Stimulated activated CD4-positive, alpha-beta T cell treated with anti-CD3 and anti-CD28 coated beads, Interleukin-4, amount 100 ng/mL, for 1 hour (primary cell): Measurements from ENCODE around the gene ANKS1B.
"Not testable (repeated sequence)": the region's sequence is repeated elsewhere in the genome, so short reads cannot be mapped to it uniquely, and the experiment has no call there.

Source experiments
- DNase-seq: peaks from one replicate; pipeline ENCODE4 v3.0.0-alpha.2; 2020

The ANKS1B gene

GRCh38 chr12:99746538-99746937 lies 238.2 kb downstream of the ANKS1B start:
- no peak for DNase-seq

GRCh38 chr12:99745895-99746294 lies 238.8 kb downstream of the ANKS1B start:
- no peak for DNase-seq

- DNase-seq, result no peak
Observed at GRCh38 chr12:99745121-99745520, 239.6 kb downstream of the ANKS1B start.

GRCh38 chr12:99736760-99737269 lies 247.9 kb downstream of the ANKS1B start:
- DNase-seq, result no peak

GRCh38 chr12:99732131-99732530 lies 252.6 kb downstream of the ANKS1B start:
- DNase-seq, result no peak

GRCh38 chr12:99722690-99723486 lies 261.8 kb downstream of the ANKS1B start:
- DNase-seq, result no peak

- DNase-seq, result no peak
Observed at GRCh38 chr12:99721715-99722275, 262.9 kb downstream of the ANKS1B start.

- DNase-seq, result not testable (repeated sequence)
Observed at GRCh38 chr12:99720083-99720465, 264.7 kb downstream of the ANKS1B start.

- DNase-seq, result not testable (repeated sequence)
Observed at GRCh38 chr12:99719411-99720082, 265.2 kb downstream of the ANKS1B start.

GRCh38 chr12:99715841-99716510 lies 268.8 kb downstream of the ANKS1B start:
- not testable (repeated sequence) for DNase-seq

GRCh38 chr12:99714921-99715320 lies 269.8 kb downstream of the ANKS1B start:
- DNase-seq, result not testable (repeated sequence)

- no peak for DNase-seq
Observed at GRCh38 chr12:99713946-99714520, 270.7 kb downstream of the ANKS1B start.

GRCh38 chr12:99712281-99712680 lies 272.5 kb downstream of the ANKS1B start:
- no peak for DNase-seq

GRCh38 chr12:99711246-99711645 lies 273.5 kb downstream of the ANKS1B start:
- no peak for DNase-seq

- DNase-seq, result no peak
Observed at GRCh38 chr12:99709619-99710018, 275.1 kb downstream of the ANKS1B start.

GRCh38 chr12:99709116-99709515 lies 275.6 kb downstream of the ANKS1B start:
- no peak for DNase-seq

- no peak for DNase-seq
Observed at GRCh38 chr12:99707883-99708282, 276.9 kb downstream of the ANKS1B start.

- DNase-seq, result no peak
Observed at GRCh38 chr12:99706736-99707473, 277.8 kb downstream of the ANKS1B start.

GRCh38 chr12:99704458-99704857 lies 280.3 kb downstream of the ANKS1B start:
- no peak for DNase-seq

- DNase-seq, result no peak
Observed at GRCh38 chr12:99704036-99704435, 280.7 kb downstream of the ANKS1B start.

- no peak for DNase-seq
Observed at GRCh38 chr12:99700032-99700431, 284.7 kb downstream of the ANKS1B start.

GRCh38 chr12:99695050-99695449 lies 289.7 kb downstream of the ANKS1B start:
- no peak for DNase-seq
